ENCODE results near the gene VPS13D.

The VPS13D gene

DNA sequence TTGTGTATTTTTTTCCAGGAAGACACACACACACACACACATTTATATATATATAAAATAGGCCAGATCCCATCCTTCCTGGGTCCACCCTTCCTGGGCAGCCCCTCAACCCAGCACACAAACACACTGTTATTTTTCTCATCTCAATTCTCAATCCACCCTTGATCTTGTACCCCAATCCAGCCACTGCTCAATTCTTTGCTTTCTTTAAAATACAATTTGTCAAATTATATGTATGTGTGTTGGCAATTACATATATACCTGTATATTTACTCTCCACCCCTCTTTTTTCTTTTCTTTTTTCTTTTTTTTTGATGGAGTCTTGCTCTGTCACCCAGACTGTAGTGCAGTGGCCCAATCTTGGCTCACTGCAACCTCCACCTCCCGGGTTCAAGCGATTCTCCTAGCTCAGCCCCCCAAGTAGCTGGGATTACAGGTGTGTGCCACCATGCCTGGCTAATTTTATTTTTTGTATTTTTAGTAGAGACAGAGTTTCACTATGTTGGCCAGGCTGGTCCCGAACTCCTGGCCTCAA is 299.9 kb downstream of the VPS13D start:
- no peak overlapping the region for H2AFZ ChIP-seq (ENCODE audit: low read depth, low read length)
- no peak overlapping the region for H3K4me2 ChIP-seq (ENCODE audit: insufficient read depth, low read length)
- ATAC-seq (ENCODE audit: insufficient read depth, low read depth) (no peak), DNase-seq (no peak)
- no peaks in the 10 kb centered on the region for H4K20me1 ChIP-seq (ENCODE audit: insufficient read depth, low read length)
- no peak overlapping the region for H3K4me3 ChIP-seq (ENCODE audit: low read depth in 1 of 2, low read length in 2 of 2)
- no peaks in the 10 kb centered on the region for H3K9me3 ChIP-seq (ENCODE audit: insufficient read depth, low read length, severe bottlenecking)
- H3K27me3 ChIP-seq (ENCODE audit: insufficient read depth, low read length, poor library complexity), result no peaks in the 10 kb centered on the region
- no peaks in the 10 kb centered on the region for H3K36me3 ChIP-seq (ENCODE audit: insufficient read depth, low read length)
- no peaks in the 10 kb centered on the region for H3K4me1 ChIP-seq (ENCODE audit: insufficient read depth, low read length)
- H3K27ac ChIP-seq (ENCODE audit: low read length), result no peak overlapping the region
- no peak for TF ChIP-seq EZH2 (IDR thresholded peaks at IDR 0.05; ENCODE audit: borderline replicate concordance, low read depth, low read length, severe bottlenecking)
- no peaks in the 10 kb centered on the region for H3K79me2 ChIP-seq (ENCODE audit: insufficient read depth, low read length)
- no peak overlapping the region for H3K9ac ChIP-seq (ENCODE audit: low read depth, low read length)

DNA sequence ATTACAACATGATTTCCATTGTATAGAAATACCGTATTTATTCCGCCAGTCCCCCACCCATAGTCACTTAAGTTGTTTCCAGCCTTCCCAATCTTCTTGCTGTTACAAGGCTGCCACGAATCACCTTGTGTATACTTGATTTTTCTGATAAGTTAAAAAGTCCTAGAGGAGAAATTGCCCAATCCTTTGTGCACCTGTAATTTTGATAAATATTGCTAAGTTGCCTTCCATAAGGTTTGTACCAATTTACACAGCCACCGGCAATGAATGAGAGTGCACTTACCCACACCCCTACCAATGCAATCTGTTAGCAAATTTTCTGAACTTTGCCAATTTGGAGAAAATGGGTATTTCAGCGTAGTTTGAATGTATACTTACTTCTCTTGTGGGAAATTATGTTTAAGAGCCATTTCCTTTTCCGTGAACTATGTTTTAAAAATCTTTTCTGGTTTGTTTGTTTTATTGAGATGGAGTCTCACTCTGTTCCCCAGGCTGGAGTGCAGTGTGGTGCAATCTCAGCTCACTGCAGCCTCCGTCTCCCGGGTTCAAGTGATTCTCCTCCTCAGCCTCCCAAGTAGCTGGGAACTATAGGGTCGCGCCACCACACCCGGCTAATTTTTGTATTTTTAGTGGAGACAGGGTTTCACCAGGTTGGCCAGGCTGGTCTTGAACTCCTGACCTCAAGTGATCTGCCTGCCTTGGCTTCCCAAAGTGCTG is 300.8 kb downstream of the VPS13D start:
- Histone ChIP-seq H3K36me3 (ENCODE audit: insufficient read depth, low read length) (no peaks in the 10 kb centered on the region), H2AFZ (ENCODE audit: low read depth, low read length) (no peak overlapping the region), H3K27ac (ENCODE audit: low read length) (no peak overlapping the region), H4K20me1 (ENCODE audit: insufficient read depth, low read length) (no peaks in the 10 kb centered on the region), H3K4me3 (ENCODE audit: low read depth in 1 of 2, low read length in 2 of 2) (no peak overlapping the region), H3K4me1 (ENCODE audit: insufficient read depth, low read length) (no peaks in the 10 kb centered on the region), H3K9ac (ENCODE audit: low read depth, low read length) (no peak overlapping the region), H3K79me2 (ENCODE audit: insufficient read depth, low read length) (no peaks in the 10 kb centered on the region), H3K4me2 (ENCODE audit: insufficient read depth, low read length) (no peak overlapping the region), H3K27me3 (ENCODE audit: insufficient read depth, low read length, poor library complexity) (no peaks in the 10 kb centered on the region), H3K9me3 (ENCODE audit: insufficient read depth, low read length, severe bottlenecking) (peaks cover 3% of the 10 kb centered on the region)
- DNase-seq, result no peak
- TF ChIP-seq EZH2 (IDR thresholded peaks at IDR 0.05; ENCODE audit: borderline replicate concordance, low read depth, low read length, severe bottlenecking), result no peak
- TF ChIP-seq, protein P1, sequence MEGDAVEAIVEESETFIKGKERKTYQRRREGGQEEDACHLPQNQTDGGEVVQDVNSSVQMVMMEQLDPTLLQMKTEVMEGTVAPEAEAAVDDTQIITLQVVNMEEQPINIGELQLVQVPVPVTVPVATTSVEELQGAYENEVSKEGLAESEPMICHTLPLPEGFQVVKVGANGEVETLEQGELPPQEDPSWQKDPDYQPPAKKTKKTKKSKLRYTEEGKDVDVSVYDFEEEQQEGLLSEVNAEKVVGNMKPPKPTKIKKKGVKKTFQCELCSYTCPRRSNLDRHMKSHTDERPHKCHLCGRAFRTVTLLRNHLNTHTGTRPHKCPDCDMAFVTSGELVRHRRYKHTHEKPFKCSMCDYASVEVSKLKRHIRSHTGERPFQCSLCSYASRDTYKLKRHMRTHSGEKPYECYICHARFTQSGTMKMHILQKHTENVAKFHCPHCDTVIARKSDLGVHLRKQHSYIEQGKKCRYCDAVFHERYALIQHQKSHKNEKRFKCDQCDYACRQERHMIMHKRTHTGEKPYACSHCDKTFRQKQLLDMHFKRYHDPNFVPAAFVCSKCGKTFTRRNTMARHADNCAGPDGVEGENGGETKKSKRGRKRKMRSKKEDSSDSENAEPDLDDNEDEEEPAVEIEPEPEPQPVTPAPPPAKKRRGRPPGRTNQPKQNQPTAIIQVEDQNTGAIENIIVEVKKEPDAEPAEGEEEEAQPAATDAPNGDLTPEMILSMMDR (IDR thresholded peaks at IDR 0.05; ENCODE audit: borderline replicate concordance, extremely low read depth, low read length, poor library complexity, severe bottlenecking), result no peak
- ATAC-seq (ENCODE audit: insufficient read depth, low read depth), result no peak

DNA sequence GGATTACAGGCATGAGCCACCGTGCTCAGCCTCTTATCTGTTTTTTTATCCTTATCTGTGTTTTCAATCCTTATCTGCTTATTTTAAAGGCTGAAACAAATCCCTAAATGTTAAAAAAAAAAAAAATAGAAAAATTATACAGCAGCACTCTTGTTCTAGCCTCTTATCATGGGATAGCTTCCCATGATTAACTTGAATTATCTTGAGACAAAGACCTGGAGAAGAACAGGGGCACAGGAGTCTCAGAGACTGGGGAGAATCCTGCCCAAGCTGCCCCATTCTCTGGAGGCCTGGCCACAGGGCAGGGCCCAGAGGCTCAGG is 301.3 kb downstream of the VPS13D start:
- H2AFZ ChIP-seq (ENCODE audit: low read depth, low read length), result no peak overlapping the region
- ATAC-seq (ENCODE audit: insufficient read depth, low read depth) (no peak), DNase-seq (no peak)
- H3K79me2 ChIP-seq (ENCODE audit: insufficient read depth, low read length), result no peaks in the 10 kb centered on the region
- H3K9ac ChIP-seq (ENCODE audit: low read depth, low read length), result no peak overlapping the region
- no peak overlapping the region for H3K27ac ChIP-seq (ENCODE audit: low read length)
- H3K4me1 ChIP-seq (ENCODE audit: insufficient read depth, low read length), result no peaks in the 10 kb centered on the region
- H3K4me2 ChIP-seq (ENCODE audit: insufficient read depth, low read length), result no peak overlapping the region
- no peaks in the 10 kb centered on the region for H3K36me3 ChIP-seq (ENCODE audit: insufficient read depth, low read length)
- H4K20me1 ChIP-seq (ENCODE audit: insufficient read depth, low read length), result no peaks in the 10 kb centered on the region
- TF ChIP-seq EZH2 (IDR thresholded peaks at IDR 0.05; ENCODE audit: borderline replicate concordance, low read depth, low read length, severe bottlenecking), result no peak
- TF ChIP-seq, protein P1 (IDR thresholded peaks at IDR 0.05; ENCODE audit: borderline replicate concordance, extremely low read depth, low read length, poor library complexity, severe bottlenecking), result no peak
- no peaks in the 10 kb centered on the region for H3K27me3 ChIP-seq (ENCODE audit: insufficient read depth, low read length, poor library complexity)
- H3K4me3 ChIP-seq (ENCODE audit: low read depth in 1 of 2, low read length in 2 of 2), result no peak overlapping the region
- peaks cover 5% of the 10 kb centered on the region for H3K9me3 ChIP-seq (ENCODE audit: insufficient read depth, low read length, severe bottlenecking)

DNA sequence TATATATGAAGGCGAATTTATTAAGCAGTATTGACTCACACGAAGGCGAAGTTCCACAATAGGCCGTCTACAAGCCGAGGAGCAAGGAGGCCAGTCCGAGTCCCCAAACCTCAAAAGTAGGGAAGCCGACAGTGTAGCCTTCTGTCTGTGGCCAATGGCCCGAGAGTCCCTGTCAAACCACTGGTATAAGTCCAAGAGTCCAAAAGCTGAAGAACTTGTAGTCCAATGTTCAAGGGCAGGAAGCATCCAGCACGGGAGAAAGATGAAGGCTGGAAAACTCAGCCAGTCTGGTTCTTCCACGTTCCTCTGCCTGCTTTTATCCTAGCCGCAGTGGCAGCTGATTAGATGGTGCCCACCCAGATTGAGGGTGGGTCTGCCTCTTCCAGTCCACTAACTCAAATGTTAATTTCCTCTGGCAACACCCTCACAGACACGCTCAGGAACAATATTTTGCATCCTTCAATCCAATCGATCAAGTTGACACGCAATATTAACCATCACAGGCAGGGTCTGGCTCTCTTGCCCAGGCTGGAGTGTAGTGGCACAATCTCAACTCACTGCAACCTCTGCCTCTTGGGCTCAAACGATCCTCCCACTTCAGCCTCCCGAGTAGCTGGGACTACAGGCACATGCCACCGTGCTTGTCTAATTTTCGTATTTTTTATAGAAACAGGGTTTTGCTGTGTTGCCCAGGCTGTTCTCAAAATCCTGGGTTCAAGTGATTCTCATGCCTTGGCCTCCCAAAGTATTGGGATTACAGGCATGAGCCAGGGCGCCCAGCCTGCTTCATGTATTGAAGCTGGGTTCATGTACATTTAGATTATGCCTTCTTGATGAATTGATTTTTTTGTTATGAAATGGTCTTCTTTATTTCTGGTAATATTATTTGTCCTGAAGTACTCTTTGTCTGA is 302.8 kb downstream of the VPS13D start:
- H3K4me3 ChIP-seq (ENCODE audit: low read depth in 1 of 2, low read length in 2 of 2), result no peak overlapping the region
- no peak overlapping the region for H3K4me2 ChIP-seq (ENCODE audit: insufficient read depth, low read length)
- H3K9me3 ChIP-seq (ENCODE audit: insufficient read depth, low read length, severe bottlenecking), result peaks cover 11% of the 10 kb centered on the region
- no peak overlapping the region for H2AFZ ChIP-seq (ENCODE audit: low read depth, low read length)
- DNase-seq (no peak), ATAC-seq (ENCODE audit: insufficient read depth, low read depth) (no peak)
- no peaks in the 10 kb centered on the region for H3K27me3 ChIP-seq (ENCODE audit: insufficient read depth, low read length, poor library complexity)
- H3K4me1 ChIP-seq (ENCODE audit: insufficient read depth, low read length), result no peaks in the 10 kb centered on the region
- H3K9ac ChIP-seq (ENCODE audit: low read depth, low read length), result no peak overlapping the region
- no peaks in the 10 kb centered on the region for H3K79me2 ChIP-seq (ENCODE audit: insufficient read depth, low read length)
- TF ChIP-seq, protein P1 (IDR thresholded peaks at IDR 0.05; ENCODE audit: borderline replicate concordance, extremely low read depth, low read length, poor library complexity, severe bottlenecking), result no peak
- no peak for TF ChIP-seq EZH2 (IDR thresholded peaks at IDR 0.05; ENCODE audit: borderline replicate concordance, low read depth, low read length, severe bottlenecking)
- no peak overlapping the region for H3K27ac ChIP-seq (ENCODE audit: low read length)
- H3K36me3 ChIP-seq (ENCODE audit: insufficient read depth, low read length), result no peaks in the 10 kb centered on the region
- no peaks in the 10 kb centered on the region for H4K20me1 ChIP-seq (ENCODE audit: insufficient read depth, low read length)
